Esophagus muscularis mucosa (tissue), 4 donors: ENCODE measurements around the gene CYP19A1. TPM values are rescaled to one million over a fixed set of nuclear protein-coding genes. Genes with fewer than 3 reads are reported as not detected.
A peak's percentile ranks its signal among the peaks of the same experiment; 100 is the strongest.

Experiments used
- DNase-seq: peaks from one replicate; pipeline ENCODE4 v3.0.0-alpha.2; 2017; ENCODE audit errors: extremely low spot score
- H3K27ac ChIP-seq, 4 donors: fragments of 200-600 bp; sonication (generic); replicated peaks in 1 of 4; 1 replicate in 3 of 4; 2 replicates in 1 of 4; pipeline ENCODE4 v1.5.1; 2016 to 2019; ENCODE audit warnings: mild to moderate bottlenecking in 1 of 4
- H3K27me3 ChIP-seq, 4 donors: fragments of 200-600 bp; sonication (generic); one replicate each; pipeline versions ENCODE4 v1.5.1 to v1.6.0; 2016 to 2019
- H3K36me3 ChIP-seq, 4 donors: fragments of 200-600 bp; sonication (generic); one replicate each; pipeline ENCODE4 v1.5.1; 2016 to 2019
- H3K4me1 ChIP-seq, 4 donors: fragments of 200-600 bp; sonication (generic); one replicate each; pipeline ENCODE4 v1.5.1; 2016 to 2019
- H3K4me3 ChIP-seq, 4 donors: fragments of 200-600 bp; sonication (generic); 1 replicate in 2 of 4; 2 replicates in 2 of 4; pipeline ENCODE4 v1.5.1; 2016 to 2019; ENCODE audit warnings: mild to moderate bottlenecking in 4 of 4, moderate library complexity in 1 of 4
- H3K9me3 ChIP-seq, 4 donors: fragments of 200-600 bp; sonication (generic); 1 replicate in 3 of 4; 2 replicates in 1 of 4; pipeline ENCODE4 v1.5.1; 2016 to 2019
- CTCF ChIP-seq, 3 experiments: fragments of 200-600 bp in 2 of 3; fragments of 450-650 bp in 1 of 3; sonication (generic) in 2 of 3; IDR thresholded peaks; one replicate each; pipeline ENCODE4 v1.5.1; 2017 to 2019; ENCODE audit warnings: antibody characterized with exemption in 3 of 3, mild to moderate bottlenecking in 2 of 3, moderate library complexity in 1 of 3
- EP300 ChIP-seq: sonication (generic); formaldehyde crosslinking; IDR thresholded peaks from one replicate; pipeline ENCODE4 v1.6.1; 2017; ENCODE audit warnings: antibody characterized with exemption
- POLR2A ChIP-seq: fragments of 450-650 bp; IDR thresholded peaks from one replicate; pipeline ENCODE4 v1.6.1; 2017; ENCODE audit warnings: antibody characterized with exemption, moderate library complexity, mild to moderate bottlenecking, low read depth
- POLR2AphosphoS5 ChIP-seq, 2 donors: sonication (generic); formaldehyde crosslinking; IDR thresholded peaks; one replicate each; pipeline ENCODE4 v1.6.1; 2017; ENCODE audit warnings: antibody characterized with exemption in 2 of 2
- WGBS: methylation state at CpG from one replicate; pipeline ENCODE4 v1.1.5; 2018; 5-methylcytosine and 5-hydroxymethylcytosine counted together
- intact Hi-C: fragments of 100-400 bp; cut with DNase I; formaldehyde crosslinking; loops from one replicate; pipeline ENCODE4 v1.15.1; 2023
- total RNA-seq, 4 donors: library from RNA; depleted of rRNA; stranded (reverse); fragments of >200 nt; gene quantifications; one replicate each; pipeline versions ENCODE4 v1.1.0 to v1.2.1, GENCODE V29; 2016

The CYP19A1 gene
- total RNA-seq, 4 donors from 2014 or later: 1.5 to 3.5 (median 2.1) TPM; not detected in 1

DNA sequence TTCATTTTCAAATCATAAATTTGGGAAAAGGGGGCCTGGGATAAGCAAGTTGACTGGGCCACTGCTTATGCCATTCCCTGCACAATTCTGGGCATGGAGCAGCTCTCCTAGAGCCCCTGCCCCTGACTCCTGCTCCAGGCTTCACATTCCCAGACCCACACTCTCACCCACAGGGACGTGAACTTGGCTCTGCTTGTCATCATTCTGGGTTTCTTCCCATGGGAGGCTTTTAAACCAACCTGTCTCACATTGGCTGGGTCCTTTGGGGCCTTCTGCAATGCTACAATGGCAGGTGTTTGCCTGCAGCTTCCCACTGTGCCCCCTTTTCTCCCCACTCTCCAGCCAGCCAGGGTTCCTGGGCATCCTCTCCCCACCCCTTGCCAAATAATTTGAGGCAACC, 49.1 kb downstream of the CYP19A1 start:
- Histone ChIP-seq H3K4me3 (no peak overlapping the region), H3K9me3 (no peaks in the 10 kb centered on the region), H3K36me3 (no peaks in the 10 kb centered on the region), H3K4me1 (peaks cover 0 to 8% (median 3%) of the 10 kb centered on the region in 4 donors), H3K27ac (no peak overlapping the region), H3K27me3 (no peaks in the 10 kb centered on the region)
- TF ChIP-seq POLR2AphosphoS5 (IDR thresholded peaks at IDR 0.05) (no peak), CTCF (IDR thresholded peaks at IDR 0.05) (no peak), POLR2A (no peak), EP300 (no peak)
- intact Hi-C loops: no loop called here
- no peak for DNase-seq
- 80% methylated on average over 1 of the region's 1 CpG for WGBS

GRCh38 chr15:51288143-51289065, 50.0 kb downstream of the CYP19A1 start:
- Histone ChIP-seq H3K27me3 (no peaks in the 10 kb centered on the region), H3K9me3 (no peaks in the 10 kb centered on the region), H3K36me3 (no peaks in the 10 kb centered on the region), H3K4me1 (peaks cover 0 to 8% (median 3%) of the 10 kb centered on the region in 4 donors), H3K4me3 (no peak overlapping the region), H3K27ac (no peak overlapping the region)
- TF ChIP-seq POLR2AphosphoS5 (IDR thresholded peaks at IDR 0.05): no peak
- TF ChIP-seq POLR2A: no peak
- TF ChIP-seq CTCF (IDR thresholded peaks at IDR 0.05): no peak
- TF ChIP-seq EP300: no peak
- intact Hi-C loops: no loop called here
- WGBS: 75% methylated on average over 13 of the region's 13 CpGs
- no peak for DNase-seq

DNA sequence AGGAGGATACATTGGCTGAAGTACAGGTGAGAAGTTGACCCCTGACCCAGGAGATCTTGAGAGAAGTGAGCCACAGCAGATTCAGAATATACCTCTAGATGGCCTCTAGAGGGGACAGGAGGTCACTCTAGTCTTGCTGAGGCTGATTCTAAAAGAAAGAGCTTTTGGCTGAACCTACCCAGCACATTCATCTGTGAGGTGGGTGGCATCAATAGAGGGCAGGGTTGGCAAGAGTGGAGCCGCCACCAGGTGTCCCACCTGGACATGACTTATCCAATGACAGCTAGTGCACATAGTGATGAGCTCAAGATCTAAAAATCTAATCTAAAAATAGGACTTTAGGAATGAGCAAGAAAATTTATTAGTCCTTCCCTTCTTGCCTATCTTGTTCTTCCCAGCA, 51.6 kb downstream of the CYP19A1 start:
- no peak for DNase-seq
- WGBS: 100% methylated on average over 1 of the region's 1 CpG
- no peak overlapping the region for H3K4me3 ChIP-seq
- H3K4me1 ChIP-seq: peaks cover 0 to 14% (median 4%) of the 10 kb centered on the region in 4 donors
- H3K27me3 ChIP-seq: no peaks in the 10 kb centered on the region
- TF ChIP-seq CTCF (IDR thresholded peaks at IDR 0.05) (peak in 2 of 3 experiments; percentile 18 to 31), POLR2A (no peak)
- no peaks in the 10 kb centered on the region for H3K9me3 ChIP-seq
- H3K27ac ChIP-seq: no peak overlapping the region
- H3K36me3 ChIP-seq: no peaks in the 10 kb centered on the region
- intact Hi-C loops: no loop called here

- Histone ChIP-seq H3K27ac (no peak overlapping the region), H3K9me3 (no peaks in the 10 kb centered on the region), H3K36me3 (no peaks in the 10 kb centered on the region), H3K4me1 (peaks cover 0 to 21% (median 4%) of the 10 kb centered on the region in 4 donors), H3K27me3 (no peaks in the 10 kb centered on the region), H3K4me3 (no peak overlapping the region)
- DNase-seq: no peak
- 82% methylated on average over 6 of the region's 6 CpGs for WGBS
- TF ChIP-seq POLR2AphosphoS5 (IDR thresholded peaks at IDR 0.05) (no peak), CTCF (IDR thresholded peaks at IDR 0.05) (no peak), POLR2A (no peak), EP300 (no peak)
- intact Hi-C loops: no loop called here
These were observed 53.0 kb downstream of the CYP19A1 start for GRCh38 chr15:51285399-51285798.
